Measurements from ENCODE around the gene TMEM271.

- TF ChIP-seq CTCF (IDR thresholded peaks at IDR 0.05; ENCODE audit: poor library complexity): no peak
- no peak for TF ChIP-seq EZH2 (IDR thresholded peaks at IDR 0.05; ENCODE audit: borderline replicate concordance)
- TF ChIP-seq EZH2phosphoT487 (IDR thresholded peaks at IDR 0.05; ENCODE audit: low read depth, severe bottlenecking, unreplicated experiment): no peak
These were observed 39.6 kb downstream of the TMEM271 start for GRCh38 chr4:536351-536972.
